HG03342 (cell line): Measurements from ENCODE around the gene PTTG2.
"Not testable (repeated sequence)": the region's sequence is repeated elsewhere in the genome, so short reads cannot be mapped to it uniquely, and the experiment has no call there.

Experiments
- ATAC-seq: cut with Tn5 transposase; IDR thresholded peaks from one replicate; pipeline ENCODE4 v1.9.1; 2021; ENCODE audit warnings: mild to moderate bottlenecking, moderate library complexity; ENCODE audit not compliant: unreplicated experiment

Gene PTTG2

GRCh38 chr4:37953620-37954293, 6.4 kb upstream of the PTTG2 start:
- ATAC-seq = no peak

- no peak for ATAC-seq
Measured at GRCh38 chr4:37956941-37957340, 3.3 kb upstream of the PTTG2 start.

DNA sequence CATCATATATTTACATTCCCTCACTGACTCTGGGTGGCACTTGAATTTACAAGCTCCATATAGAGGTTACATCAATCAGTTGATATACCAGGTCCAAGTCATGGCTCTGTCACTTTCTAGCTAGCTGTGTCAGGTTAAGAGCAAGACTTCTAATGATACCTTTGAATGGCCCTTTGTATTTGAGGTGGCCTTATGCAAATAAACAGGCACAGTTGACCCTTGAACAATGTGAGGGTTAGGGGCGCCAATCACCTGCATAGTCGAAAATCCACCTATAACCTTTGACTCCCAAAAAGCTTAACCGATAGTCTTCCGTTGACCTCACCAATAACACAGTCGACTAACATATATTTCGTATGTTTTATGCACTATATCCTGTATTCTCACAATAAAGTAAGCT, 1.3 kb upstream of the PTTG2 start:
- no peak for ATAC-seq

- no peak for ATAC-seq
Measured at GRCh38 chr4:37960679-37961450, 667 bp downstream of the PTTG2 start.

- no peak for ATAC-seq
Measured at GRCh38 chr4:37964734-37965457, 4.7 kb downstream of the PTTG2 start.

DNA sequence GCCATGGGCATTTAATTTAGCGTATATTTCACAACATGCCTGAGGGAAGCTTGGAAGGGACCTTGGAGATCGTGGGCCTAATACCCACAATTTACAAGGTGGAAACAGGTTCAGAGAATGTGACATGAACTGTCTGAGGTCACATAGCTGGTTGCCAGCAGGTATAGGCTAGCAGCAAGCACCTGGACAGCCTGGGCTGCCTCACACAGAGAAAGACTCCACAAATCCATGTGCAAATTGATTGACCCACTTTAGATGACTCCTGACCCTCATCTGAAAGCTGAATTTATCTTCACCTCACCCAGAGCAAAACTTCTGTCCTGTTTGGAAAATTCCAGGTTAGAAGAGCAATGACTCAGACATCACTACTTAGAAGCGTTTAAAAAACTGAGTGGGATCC, 5.8 kb downstream of the PTTG2 start:
- ATAC-seq = no peak

DNA sequence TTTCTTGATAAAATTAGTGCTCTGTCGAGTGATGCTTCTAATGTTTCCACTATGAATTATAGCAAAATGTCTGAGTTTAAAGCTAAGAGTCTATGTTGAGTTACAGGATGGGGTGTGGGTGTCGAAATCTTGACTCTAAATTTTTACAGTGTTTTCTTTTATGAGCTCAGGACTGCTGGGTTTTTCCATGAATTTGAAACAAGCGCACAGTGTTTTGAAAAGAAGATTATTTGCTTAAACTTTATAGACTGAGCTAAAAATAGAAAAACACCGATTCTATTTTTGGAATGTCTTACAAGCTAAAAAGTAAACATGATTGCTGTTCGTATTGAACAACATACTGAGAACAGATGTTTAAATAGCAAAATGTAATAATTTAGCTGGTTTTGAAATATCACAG, 7.5 kb downstream of the PTTG2 start:
- no peak for ATAC-seq

GRCh38 chr4:37968747-37969146, 8.5 kb downstream of the PTTG2 start:
- no peak for ATAC-seq

GRCh38 chr4:37970702-37971101, 10.5 kb downstream of the PTTG2 start:
- ATAC-seq = peak; percentile 78

DNA sequence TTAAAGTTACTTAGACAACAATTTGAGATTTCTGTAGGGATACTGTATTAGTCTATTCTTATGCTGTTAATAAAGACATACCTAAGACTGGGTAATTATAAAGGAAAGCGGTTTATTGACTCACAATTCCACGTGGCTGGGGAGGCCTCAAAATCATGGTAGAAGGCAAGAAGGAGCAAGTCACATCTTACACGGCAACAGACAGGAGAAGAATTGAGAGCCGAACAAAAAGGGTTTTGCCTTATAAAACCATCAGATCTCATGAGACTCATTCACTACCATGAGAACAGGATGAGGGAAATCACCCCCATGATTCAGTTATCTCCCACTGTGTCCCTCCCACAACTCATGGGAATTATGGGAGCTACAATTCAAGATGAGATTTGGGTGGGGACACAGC, 11.0 kb downstream of the PTTG2 start:
- ATAC-seq = no peak

DNA sequence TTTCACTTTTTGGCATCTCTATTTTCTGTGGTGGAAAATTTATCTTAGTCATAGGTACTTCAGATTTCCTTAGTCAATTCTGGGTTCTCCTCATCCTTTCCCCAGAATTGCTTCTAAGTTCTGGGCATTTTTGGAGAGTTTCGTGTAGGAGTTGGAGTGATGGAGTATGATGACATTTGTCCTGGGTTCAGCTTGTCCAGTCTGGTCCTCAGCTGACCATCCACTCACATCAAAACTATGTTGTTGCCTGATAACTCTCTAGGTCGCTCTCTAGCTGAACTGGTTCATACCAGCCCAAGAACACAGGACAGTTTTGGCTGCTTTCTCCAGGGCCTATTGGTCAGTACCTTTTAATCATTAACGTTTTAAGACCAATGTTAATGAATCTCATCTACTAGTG, 13.2 kb downstream of the PTTG2 start:
- ATAC-seq = no peak

GRCh38 chr4:37975321-37975822, 15.2 kb downstream of the PTTG2 start:
- ATAC-seq = not testable (repeated sequence)

- no peak for ATAC-seq
Measured at GRCh38 chr4:37976507-37976906, 16.3 kb downstream of the PTTG2 start.

DNA sequence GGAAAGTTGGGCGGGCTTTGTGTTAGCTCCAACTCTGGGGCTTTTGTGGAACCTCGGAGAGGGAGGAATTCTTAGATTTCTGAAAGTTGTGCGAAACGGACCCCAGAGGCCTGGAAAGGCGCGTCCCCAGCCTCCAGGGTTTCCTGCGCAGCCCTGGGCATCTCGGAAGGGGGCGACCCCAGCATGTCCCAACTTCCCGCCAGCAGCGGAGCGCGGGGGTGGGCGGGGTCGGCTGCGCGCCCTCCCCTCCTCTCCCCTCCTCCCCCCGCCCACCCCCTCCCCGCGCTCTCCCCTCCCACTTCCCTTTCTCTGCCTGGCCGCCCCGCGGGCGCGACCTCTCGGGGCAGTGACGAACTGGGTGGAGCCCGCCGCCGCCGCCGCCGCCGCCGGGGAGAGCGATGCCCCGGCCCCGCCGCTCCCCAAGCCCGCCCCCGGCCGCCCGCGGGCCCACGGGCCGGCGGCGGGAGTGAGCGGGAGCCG, 16.8 kb downstream of the PTTG2 start:
- peak; percentile 75 for ATAC-seq

GRCh38 chr4:37977471-37978247, 17.5 kb downstream of the PTTG2 start:
- ATAC-seq = peak; percentile 51

DNA sequence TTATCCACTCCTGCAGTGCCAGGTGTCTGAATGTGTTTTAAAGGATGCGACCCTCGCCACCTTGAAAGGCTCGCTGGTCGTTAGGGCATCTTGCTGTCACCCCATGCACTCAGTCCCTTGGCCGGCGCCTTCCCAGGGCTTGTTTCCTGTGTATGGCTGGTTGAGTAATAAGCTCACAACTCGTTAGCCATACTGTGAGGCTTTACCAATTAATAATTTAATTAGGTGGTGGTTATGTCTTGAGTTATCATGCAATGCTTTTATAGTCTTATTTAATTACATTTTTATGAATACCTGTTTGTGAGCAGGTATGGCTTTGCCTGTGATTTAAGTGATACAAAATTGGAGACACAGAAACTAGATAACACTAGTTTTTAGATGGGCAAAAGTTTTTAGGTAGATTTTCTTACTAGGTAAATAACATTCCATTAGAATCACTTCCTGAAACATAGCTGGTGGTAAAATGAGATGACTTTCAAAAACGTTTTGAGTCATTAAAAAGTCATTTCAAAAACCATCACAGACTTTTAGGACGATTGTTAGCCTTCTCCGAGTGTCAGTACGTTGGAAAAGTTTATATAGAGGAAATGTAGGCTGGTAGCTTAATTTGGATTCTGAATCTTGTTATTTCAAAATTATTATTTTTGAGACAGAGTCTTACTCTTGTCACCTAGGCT, 18.2 kb downstream of the PTTG2 start:
- ATAC-seq = peak; percentile 23

GRCh38 chr4:37980246-37980645, 20.0 kb downstream of the PTTG2 start:
- ATAC-seq = no peak

DNA sequence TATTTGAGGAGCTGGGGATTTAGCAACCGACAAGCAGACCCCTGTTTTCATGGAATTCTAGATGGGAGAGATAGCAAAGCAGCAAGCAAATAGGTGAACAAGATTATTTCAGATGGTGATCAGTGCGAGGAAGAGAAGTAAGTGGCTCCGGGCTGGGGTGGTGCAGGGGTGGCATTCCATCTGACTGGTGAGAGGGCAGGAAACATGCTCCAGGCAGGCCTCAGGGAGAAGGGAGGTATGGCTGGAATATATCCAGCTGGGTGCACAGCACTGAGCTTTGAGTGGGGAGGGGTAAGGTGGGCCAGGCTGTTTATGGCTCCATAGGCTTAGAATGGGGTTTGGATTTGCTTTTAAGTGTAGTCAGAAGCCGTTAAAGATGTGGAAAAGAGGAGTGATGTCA, 21.2 kb downstream of the PTTG2 start:
- ATAC-seq = no peak

- no peak for ATAC-seq
Measured at GRCh38 chr4:37981844-37982720, 21.9 kb downstream of the PTTG2 start.
